Stimulated activated CD4-positive, alpha-beta T cell treated with anti-CD3 and anti-CD28 coated beads, TNF-alpha, amount 100 ng/mL, for 48 hours (primary cell): ENCODE measurements around the gene MAP2.

Source experiments
- DNase-seq, 3 donors: peaks; one replicate each; pipeline ENCODE4 v3.0.0-alpha.2; 2020; ENCODE audit warnings: low read depth in 3 of 3

The MAP2 gene

DNA sequence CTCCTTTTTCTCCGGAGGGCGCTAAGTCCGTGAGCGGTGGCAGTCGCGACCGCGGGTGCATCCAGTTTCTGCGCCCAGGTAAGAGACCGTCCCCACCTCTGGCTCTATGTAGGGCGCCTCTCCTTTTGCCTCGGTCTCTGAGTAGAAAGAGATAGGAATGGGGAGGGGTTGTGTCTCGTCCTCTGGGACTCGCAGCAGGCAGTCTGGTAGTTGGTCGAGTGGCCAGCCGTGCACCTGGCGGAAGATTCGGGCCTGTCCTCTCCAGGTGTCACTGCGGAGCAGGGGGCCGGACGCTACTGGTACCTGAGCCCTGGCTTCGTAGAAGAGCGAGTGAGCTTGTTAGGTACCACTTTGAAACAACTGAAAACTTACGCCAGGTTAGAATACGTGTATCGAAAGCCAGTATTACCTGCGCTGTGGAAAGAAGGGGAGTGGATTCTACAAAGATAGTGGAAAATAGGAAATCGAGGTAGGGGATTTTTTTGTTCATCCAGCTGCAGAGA lies 403 bp downstream of the MAP2 start:
- no peak for DNase-seq

GRCh38 chr2:209424781-209425470 lies 1.1 kb downstream of the MAP2 start:
- no peak for DNase-seq

DNA sequence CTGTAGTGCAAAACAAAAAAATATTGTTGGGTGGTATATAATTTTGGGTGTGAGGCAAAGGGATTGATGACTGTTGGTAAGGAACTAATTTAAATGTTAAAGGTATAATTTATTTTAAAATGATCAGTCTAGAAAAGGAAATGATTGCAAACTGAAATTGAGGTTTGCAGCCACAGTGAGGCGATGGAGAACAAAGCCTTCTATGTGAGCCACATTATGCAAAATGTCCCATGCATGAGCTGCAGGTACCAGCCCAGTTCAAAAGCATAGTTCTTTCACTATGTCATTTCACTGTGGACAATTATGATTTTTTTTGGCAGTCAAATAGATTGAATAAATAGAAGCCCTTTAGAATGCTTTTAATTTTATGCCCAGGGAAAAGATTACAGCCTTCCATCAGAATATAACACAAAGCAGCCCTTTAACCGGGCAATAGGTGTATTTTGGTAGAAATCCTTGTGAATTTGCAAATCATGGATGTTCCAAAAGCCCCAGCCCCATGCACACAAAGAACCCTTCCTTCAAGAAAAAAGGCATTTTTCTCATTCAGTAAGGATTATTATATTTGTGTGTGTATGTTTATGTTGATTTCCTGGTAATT lies 1.7 kb downstream of the MAP2 start:
- no peak for DNase-seq

DNA sequence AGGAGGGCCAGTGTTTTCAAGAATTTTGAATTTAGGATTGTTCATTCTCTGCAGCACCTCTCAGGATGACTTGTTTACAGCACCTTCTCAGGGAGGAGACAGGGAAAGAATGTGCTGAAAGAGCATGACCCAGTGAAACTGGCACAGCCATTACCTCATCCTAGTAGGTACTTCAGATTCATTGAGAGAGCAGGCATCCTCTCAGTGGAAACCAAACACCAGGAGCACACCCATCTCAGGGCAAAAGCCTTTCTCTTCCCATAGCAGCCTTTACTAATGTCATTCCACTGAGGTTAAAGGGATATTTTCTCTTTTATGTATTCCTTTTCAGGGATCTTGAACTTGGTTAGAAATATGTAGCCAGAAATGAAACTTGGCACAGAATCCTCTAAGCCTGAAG lies 2.6 kb downstream of the MAP2 start:
- no peak for DNase-seq

DNA sequence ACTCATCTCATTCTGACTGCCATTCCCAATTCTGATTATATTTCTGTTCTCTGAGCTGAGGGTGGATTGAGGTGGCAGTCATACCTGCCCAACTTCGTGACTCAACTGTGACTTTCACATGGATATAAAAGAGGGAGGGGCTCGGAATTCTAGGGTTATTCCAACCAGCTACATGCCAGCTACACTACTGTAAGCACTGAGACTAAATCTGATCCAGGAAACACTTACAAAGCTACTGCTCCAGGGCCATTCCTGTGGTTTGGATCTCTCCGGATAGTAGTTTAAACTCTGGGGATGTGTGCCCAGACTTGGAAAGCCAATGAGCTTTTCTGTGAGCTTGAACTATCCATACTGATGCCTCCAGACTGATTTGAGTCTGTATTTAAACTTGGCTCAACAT lies 7.9 kb downstream of the MAP2 start:
- DNase-seq: no peak

GRCh38 chr2:209441541-209441940 lies 17.7 kb downstream of the MAP2 start:
- DNase-seq: no peak

GRCh38 chr2:209442939-209443338 lies 19.1 kb downstream of the MAP2 start:
- no peak for DNase-seq

DNA sequence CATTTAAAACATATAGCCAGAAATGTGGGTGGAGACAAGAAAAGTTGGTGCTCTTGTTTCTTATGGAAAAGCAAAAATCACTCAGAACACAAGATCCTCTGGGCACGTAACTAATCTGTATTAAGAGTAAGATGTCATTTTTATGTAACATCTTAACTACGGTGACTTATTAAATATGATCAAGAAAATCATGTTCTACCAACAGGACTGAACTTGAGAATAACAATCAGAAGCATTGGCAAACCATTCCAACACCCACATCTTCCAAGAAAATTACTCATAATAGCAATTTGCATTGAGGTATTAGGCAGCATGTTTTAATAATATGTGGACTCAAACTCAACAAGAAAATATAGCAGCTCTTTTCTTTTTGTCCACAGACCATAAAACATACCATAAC lies 21.6 kb downstream of the MAP2 start:
- no peak for DNase-seq

DNA sequence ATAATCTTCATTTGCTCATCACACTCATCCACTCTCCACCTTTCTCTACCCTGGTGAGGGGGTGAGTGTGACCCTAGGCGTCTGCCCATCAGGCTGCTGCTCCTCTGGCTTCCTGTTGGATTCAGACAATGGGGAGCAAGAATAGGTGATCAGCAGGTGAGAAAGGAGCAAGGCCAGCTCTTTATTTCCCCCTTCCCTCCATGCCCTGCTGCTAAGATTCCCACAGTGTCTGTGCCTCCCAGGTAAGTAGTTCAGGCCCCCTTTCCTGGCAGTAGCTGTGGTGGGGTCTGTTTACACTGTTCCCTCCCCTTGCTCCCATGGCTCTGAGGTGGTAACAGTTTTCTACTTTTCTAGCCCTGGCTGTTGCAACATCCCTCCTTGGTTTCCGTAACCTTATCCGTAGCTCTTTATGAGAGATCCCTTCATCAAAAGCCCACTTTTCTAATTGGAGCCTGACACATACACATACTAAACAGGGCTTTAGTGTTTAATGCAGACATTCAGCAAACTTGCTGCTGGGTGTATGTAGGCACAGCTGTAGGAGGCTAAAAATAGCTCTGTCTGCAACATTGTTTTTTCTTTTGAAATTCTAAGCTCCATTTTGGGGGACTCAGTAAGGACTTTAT lies 27.5 kb downstream of the MAP2 start:
- no peak for DNase-seq

DNA sequence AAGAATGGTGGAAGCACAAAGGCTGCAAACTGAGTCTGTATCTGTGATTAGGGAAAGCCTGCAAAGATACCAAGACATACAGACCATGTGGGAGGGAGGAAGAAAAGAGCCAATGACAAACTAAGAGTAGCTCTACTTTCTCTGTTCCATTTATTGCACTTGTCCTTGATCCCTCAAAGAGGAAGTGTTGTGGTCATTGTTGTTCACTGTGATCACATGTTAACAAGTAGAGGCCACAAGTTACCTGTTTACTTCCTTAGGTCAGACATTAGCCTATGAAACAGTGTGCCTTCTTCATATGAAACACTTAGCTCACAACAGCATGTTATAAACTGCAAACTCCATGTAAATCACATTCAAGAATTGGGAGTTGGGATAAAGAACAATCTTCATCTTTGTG lies 32.6 kb downstream of the MAP2 start:
- no peak for DNase-seq

DNA sequence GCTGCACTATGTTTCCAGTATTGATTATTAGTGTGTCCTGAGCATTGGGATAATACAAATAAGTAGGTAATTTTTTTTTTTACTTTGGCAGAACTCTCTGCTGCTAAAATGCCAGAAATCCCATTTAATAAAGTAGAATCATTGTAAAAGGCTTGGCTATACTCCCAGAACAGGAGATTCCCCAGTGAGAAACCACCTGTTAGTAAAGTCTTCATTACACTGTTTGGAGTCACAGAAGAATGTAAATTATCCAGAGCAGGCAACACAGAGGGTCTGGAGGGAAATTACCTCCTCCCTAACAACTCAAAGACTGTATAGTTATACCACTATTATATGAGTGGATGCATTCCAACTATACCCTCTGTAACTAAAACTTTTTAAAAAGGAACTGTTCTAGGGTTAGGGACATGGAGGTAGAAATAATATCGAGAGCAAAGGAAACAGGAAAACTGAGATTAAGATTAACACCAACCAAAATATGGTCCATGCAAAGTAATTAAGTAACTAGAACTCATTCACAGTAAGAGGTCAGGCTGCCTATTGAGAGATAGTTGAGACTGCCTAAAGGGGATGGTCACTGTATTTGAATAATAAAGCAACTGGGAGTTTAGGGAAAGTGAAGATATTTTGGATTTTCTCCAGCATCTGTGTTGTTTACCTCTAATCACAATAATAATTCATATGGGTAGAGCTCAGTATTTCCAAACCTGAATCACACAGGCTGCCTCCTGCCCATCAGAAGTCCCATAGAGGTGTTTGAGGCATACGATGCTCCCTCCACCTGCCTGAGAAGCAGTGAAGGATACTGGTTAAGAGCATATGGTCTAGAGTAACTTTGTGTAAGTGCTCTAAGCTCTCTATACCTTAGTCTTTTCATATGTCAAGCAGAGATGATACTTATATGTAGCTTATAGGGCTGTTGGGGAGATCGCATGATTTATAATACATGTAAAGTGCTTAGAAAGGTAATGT lies 34.4 kb downstream of the MAP2 start:
- DNase-seq: no peak

- no peak for DNase-seq
Measured at GRCh38 chr2:209459359-209459758, 35.5 kb downstream of the MAP2 start.

DNA sequence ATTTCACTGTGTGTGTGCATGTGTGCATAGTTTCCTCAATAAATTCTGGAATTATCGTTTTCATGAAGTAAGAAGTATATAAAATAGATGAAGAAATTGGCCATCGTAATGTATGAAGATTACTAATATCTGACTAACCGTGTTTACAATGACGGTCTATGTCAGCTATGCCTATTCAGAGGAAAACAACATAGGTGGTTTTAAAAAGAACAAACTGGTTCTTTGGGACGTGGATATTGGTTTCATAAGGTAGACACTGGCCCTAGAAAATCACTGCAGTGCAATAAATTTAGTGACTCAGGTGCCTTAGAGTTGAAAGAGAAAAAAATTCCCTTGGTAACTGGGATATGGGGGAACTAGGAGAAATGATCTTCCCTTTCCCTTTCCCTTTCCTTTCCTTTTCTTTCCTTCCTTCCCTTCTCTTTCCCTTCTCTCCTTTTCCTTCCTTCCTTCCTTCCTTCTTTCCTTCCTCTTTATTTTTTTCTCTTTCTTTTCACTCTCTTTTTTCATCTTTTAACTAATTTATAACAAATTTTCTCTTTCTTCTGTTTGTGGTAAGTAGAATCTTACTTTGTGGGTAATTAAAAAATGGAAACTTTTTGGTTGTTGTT lies 36.4 kb downstream of the MAP2 start:
- DNase-seq: no peak

GRCh38 chr2:209463226-209463625 lies 39.4 kb downstream of the MAP2 start:
- no peak for DNase-seq

DNA sequence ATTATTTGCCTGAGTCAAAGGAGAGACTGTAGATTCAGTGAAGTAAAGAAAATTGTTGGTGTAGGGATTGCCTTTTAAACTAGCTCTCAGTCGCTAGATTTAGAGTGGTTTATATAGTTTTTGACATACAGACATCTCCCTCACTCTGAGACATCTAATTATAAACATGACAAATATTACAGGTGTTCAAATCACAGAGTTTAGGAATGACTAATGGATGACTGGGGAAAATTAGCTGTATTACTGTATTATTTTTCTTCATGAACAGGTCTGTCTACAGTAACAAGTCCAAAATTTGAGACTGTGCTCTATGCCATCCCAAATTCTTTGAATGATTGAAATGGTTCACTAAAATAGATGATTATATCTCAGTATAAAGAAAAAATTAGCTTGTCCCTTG lies 40.0 kb downstream of the MAP2 start:
- DNase-seq: no peak

DNA sequence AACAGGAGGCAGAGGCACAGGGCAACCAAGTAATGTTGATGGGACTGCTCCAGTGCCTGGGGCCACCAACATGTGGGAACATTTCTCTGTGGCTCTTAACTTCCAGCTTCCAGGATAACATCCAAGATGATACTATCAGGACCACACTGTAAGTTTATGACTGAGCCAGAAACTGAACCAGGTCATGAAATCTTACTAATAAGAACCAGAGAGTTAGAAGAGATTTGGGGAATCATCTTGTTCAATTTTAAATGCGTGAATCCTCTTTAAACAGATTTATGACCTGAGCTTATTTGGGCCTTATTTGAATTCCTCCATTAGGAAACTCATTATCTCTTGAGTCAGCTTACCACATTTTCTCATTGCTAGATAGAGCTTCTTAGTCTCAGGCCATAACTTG lies 45.0 kb downstream of the MAP2 start:
- DNase-seq: no peak

- DNase-seq: no peak
Measured at GRCh38 chr2:209469481-209469880, 45.6 kb downstream of the MAP2 start.

DNA sequence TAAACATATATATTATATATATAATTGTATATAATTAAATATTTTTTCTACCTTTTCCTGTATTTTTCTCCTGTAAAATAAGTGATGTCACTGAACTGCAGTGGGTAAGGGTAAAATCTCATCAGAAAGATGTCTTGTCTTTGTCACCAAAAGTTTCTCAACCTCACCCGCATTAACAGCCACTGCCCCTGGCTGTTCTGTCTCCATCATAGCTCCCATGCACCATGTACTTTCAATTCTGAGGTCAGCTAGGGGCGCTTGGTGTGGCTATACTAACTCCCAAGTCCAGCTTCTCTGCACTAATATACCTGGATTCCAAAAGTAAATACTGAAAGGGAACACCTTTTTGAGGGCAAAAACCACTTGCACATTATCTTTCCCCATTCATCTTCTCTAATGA lies 46.6 kb downstream of the MAP2 start:
- no peak for DNase-seq

DNA sequence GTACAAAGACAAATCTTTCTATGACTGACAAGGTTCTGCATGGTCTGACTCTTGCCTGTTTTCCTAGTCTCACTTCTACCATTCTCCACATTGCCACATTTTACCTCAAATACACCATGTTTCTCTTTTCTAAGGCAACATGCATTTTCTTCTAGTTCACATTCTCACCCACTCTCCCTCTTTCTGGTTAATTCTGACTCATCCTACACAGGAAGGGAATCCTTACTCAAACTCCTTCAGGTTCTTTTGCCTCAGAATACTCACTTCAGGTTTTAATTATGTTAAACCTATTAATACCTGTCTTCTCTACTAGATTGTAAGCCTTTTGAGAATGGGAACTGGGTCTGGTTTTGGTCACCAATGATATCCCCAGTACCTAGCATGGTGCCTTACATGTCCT lies 47.2 kb downstream of the MAP2 start:
- DNase-seq: no peak

GRCh38 chr2:209472112-209472832 lies 48.4 kb downstream of the MAP2 start:
- DNase-seq: no peak

DNA sequence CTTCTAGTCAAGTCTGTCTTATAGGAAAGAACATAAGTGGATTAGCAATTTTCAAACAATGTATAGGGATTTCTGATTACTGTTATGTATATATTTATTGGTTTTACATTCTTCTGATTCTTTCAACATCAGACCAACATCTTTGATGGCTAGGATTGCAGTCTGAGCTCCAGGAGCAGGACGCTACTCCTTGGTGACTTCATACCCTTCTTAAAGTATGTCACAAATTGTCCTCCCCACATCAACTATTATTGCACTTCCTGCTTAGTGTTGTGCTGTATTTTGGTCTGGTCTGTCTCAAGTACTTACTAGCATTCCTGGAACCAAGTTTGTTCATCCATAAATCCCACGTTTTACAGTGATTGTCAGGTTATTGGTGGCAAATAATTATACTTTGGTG lies 49.0 kb downstream of the MAP2 start:
- DNase-seq: no peak
